HG02642 (cell line): ENCODE data around the gene PHLPP1.
"Not testable (repeated sequence)": the region's sequence is repeated elsewhere in the genome, so short reads cannot be mapped to it uniquely, and the experiment has no call there.

Experiments
- ATAC-seq: cut with Tn5 transposase; IDR thresholded peaks from one replicate; pipeline ENCODE4 v1.9.1; 2021; ENCODE audit warnings: mild to moderate bottlenecking; ENCODE audit not compliant: unreplicated experiment, poor library complexity

Gene PHLPP1

GRCh38 chr18:62799977-62800376 is 84.6 kb downstream of the PHLPP1 start:
- ATAC-seq = no peak

GRCh38 chr18:62802523-62802922 is 87.2 kb downstream of the PHLPP1 start:
- no peak for ATAC-seq

GRCh38 chr18:62807396-62807795 is 92.1 kb downstream of the PHLPP1 start:
- no peak for ATAC-seq

GRCh38 chr18:62808123-62808522 is 92.8 kb downstream of the PHLPP1 start:
- ATAC-seq = no peak

- ATAC-seq = not testable (repeated sequence)
Observed at GRCh38 chr18:62809445-62809844, 94.1 kb downstream of the PHLPP1 start.

- no peak for ATAC-seq
Observed at GRCh38 chr18:62809900-62810299, 94.6 kb downstream of the PHLPP1 start.

GRCh38 chr18:62810682-62811081 is 95.3 kb downstream of the PHLPP1 start:
- no peak for ATAC-seq

- no peak for ATAC-seq
Observed at GRCh38 chr18:62811674-62812073, 96.3 kb downstream of the PHLPP1 start.

- ATAC-seq = no peak
Observed at GRCh38 chr18:62812242-62812641, 96.9 kb downstream of the PHLPP1 start.

GRCh38 chr18:62812876-62813275 is 97.5 kb downstream of the PHLPP1 start:
- no peak for ATAC-seq

GRCh38 chr18:62814132-62814759 is 98.9 kb downstream of the PHLPP1 start:
- ATAC-seq = no peak

GRCh38 chr18:62825382-62825781 is 110.0 kb downstream of the PHLPP1 start:
- no peak for ATAC-seq

GRCh38 chr18:62827397-62827796 is 112.1 kb downstream of the PHLPP1 start:
- no peak for ATAC-seq

- ATAC-seq = no peak
Observed at GRCh38 chr18:62828091-62828640, 112.8 kb downstream of the PHLPP1 start.

- ATAC-seq = no peak
Observed at GRCh38 chr18:62828852-62829251, 113.5 kb downstream of the PHLPP1 start.

GRCh38 chr18:62829936-62830335 is 114.6 kb downstream of the PHLPP1 start:
- no peak for ATAC-seq

- no peak for ATAC-seq
Observed at GRCh38 chr18:62832282-62832681, 116.9 kb downstream of the PHLPP1 start.

GRCh38 chr18:62833494-62833893 is 118.2 kb downstream of the PHLPP1 start:
- no peak for ATAC-seq

- ATAC-seq = no peak
Observed at GRCh38 chr18:62834715-62835114, 119.4 kb downstream of the PHLPP1 start.

- no peak for ATAC-seq
Observed at GRCh38 chr18:62837011-62837410, 121.7 kb downstream of the PHLPP1 start.

GRCh38 chr18:62838475-62839098 is 123.2 kb downstream of the PHLPP1 start:
- peak; percentile 79 for ATAC-seq
